T-helper 2 cell treated with Interferon-gamma antibody and Interleukin-4, amounts not matched to agents 5 μg/mL and 100 μg/mL, for 36 hours (primary cell): ENCODE results near the gene HOXC5.

Experiments
- DNase-seq: peaks from one replicate; pipeline ENCODE4 v3.0.0; 2021; ENCODE audit warnings: low spot score
- H3K27ac Mint-ChIP-seq: one replicate; pipeline ENCODE4 v1.8.0; 2021; ENCODE audit warnings: mild to moderate bottlenecking, mixed read lengths
- H3K27me3 Mint-ChIP-seq: one replicate; pipeline ENCODE4 v1.8.0; 2021; ENCODE audit warnings: low read depth, mixed read lengths
- H3K36me3 Mint-ChIP-seq: one replicate; pipeline ENCODE4 v1.8.0; 2021; ENCODE audit warnings: low read depth, mixed read lengths
- H3K4me1 Mint-ChIP-seq: one replicate; pipeline ENCODE4 v1.8.0; 2021; ENCODE audit warnings: low read depth, mixed read lengths
- H3K4me3 Mint-ChIP-seq: one replicate; pipeline ENCODE4 v1.8.0; 2022; ENCODE audit warnings: mild to moderate bottlenecking, moderate library complexity, mixed read lengths
- H3K9me3 Mint-ChIP-seq: one replicate; pipeline ENCODE4 v1.8.0; 2021; ENCODE audit warnings: mixed read lengths

The HOXC5 gene

GRCh38 chr12:54008260-54008552 is 24.6 kb upstream of the HOXC5 start:
- Mint-ChIP-seq H3K36me3 (no peaks in the 10 kb centered on the region), H3K4me3 (no peak overlapping the region), H3K4me1 (peaks cover 13% of the 10 kb centered on the region), H3K27ac (no peak overlapping the region), H3K9me3 (no peaks in the 10 kb centered on the region), H3K27me3 (peaks cover 96% of the 10 kb centered on the region)
- no peak for DNase-seq

GRCh38 chr12:54009171-54010052 is 23.4 kb upstream of the HOXC5 start:
- no peaks in the 10 kb centered on the region for H3K36me3 Mint-ChIP-seq
- H3K4me1 Mint-ChIP-seq: peaks cover 13% of the 10 kb centered on the region
- DNase-seq: no peak
- H3K9me3 Mint-ChIP-seq: no peaks in the 10 kb centered on the region
- no peak overlapping the region for H3K27ac Mint-ChIP-seq
- H3K27me3 Mint-ChIP-seq: peaks cover 96% of the 10 kb centered on the region
- H3K4me3 Mint-ChIP-seq: peak overlapping the region; percentile 8

- H3K4me3 Mint-ChIP-seq: no peak overlapping the region
Observed at GRCh38 chr12:54010053-54010971, 22.5 kb upstream of the HOXC5 start.

GRCh38 chr12:54010972-54011664 is 21.7 kb upstream of the HOXC5 start:
- Mint-ChIP-seq H3K27me3 (peaks cover 96% of the 10 kb centered on the region), H3K27ac (no peak overlapping the region), H3K4me1 (peaks cover 7% of the 10 kb centered on the region), H3K9me3 (no peaks in the 10 kb centered on the region), H3K36me3 (no peaks in the 10 kb centered on the region), H3K4me3 (no peak overlapping the region)
- DNase-seq: no peak

More at GRCh38 chr12:54010053-54010971, 22.5 kb upstream of the HOXC5 start:
- Mint-ChIP-seq H3K27me3 (peaks cover 96% of the 10 kb centered on the region), H3K4me1 (peaks cover 12% of the 10 kb centered on the region), H3K36me3 (no peaks in the 10 kb centered on the region), H3K9me3 (no peaks in the 10 kb centered on the region), H3K27ac (no peak overlapping the region)
- no peak for DNase-seq

GRCh38 chr12:54011665-54012532 is 21.0 kb upstream of the HOXC5 start:
- peaks cover 96% of the 10 kb centered on the region for H3K27me3 Mint-ChIP-seq
- peaks cover 4% of the 10 kb centered on the region for H3K4me1 Mint-ChIP-seq
- H3K27ac Mint-ChIP-seq: no peak overlapping the region
- H3K9me3 Mint-ChIP-seq: no peaks in the 10 kb centered on the region
- H3K4me3 Mint-ChIP-seq: no peak overlapping the region
- no peaks in the 10 kb centered on the region for H3K36me3 Mint-ChIP-seq
- DNase-seq: no peak

- Mint-ChIP-seq H3K27ac (no peak overlapping the region), H3K36me3 (no peaks in the 10 kb centered on the region), H3K4me3 (no peak overlapping the region), H3K4me1 (peaks cover 9% of the 10 kb centered on the region), H3K9me3 (no peaks in the 10 kb centered on the region), H3K27me3 (peaks cover 95% of the 10 kb centered on the region)
- DNase-seq: no peak
Observed at GRCh38 chr12:54012631-54013409, 20.0 kb upstream of the HOXC5 start.

GRCh38 chr12:54014377-54015017 is 18.4 kb upstream of the HOXC5 start:
- Mint-ChIP-seq H3K36me3 (no peaks in the 10 kb centered on the region), H3K9me3 (no peaks in the 10 kb centered on the region), H3K27me3 (peaks cover 85% of the 10 kb centered on the region), H3K4me1 (peaks cover 10% of the 10 kb centered on the region), H3K4me3 (peak overlapping the region; percentile 29), H3K27ac (no peak overlapping the region)
- DNase-seq: no peak

GRCh38 chr12:54015018-54015931 is 17.6 kb upstream of the HOXC5 start:
- peaks cover 85% of the 10 kb centered on the region for H3K27me3 Mint-ChIP-seq
- peaks cover 10% of the 10 kb centered on the region for H3K4me1 Mint-ChIP-seq
- H3K4me3 Mint-ChIP-seq: peak overlapping the region; percentile 29
- no peak for DNase-seq
- no peak overlapping the region for H3K27ac Mint-ChIP-seq
- no peaks in the 10 kb centered on the region for H3K9me3 Mint-ChIP-seq
- no peaks in the 10 kb centered on the region for H3K36me3 Mint-ChIP-seq

- H3K4me1 Mint-ChIP-seq: peaks cover 10% of the 10 kb centered on the region
- H3K27ac Mint-ChIP-seq: no peak overlapping the region
- no peaks in the 10 kb centered on the region for H3K36me3 Mint-ChIP-seq
- peaks cover 85% of the 10 kb centered on the region for H3K27me3 Mint-ChIP-seq
- DNase-seq: no peak
- no peak overlapping the region for H3K4me3 Mint-ChIP-seq
- H3K9me3 Mint-ChIP-seq: no peaks in the 10 kb centered on the region
Observed at GRCh38 chr12:54016051-54016450, 16.8 kb upstream of the HOXC5 start.

- Mint-ChIP-seq H3K27me3 (peaks cover 85% of the 10 kb centered on the region), H3K27ac (no peak overlapping the region)
Observed at GRCh38 chr12:54016478-54016964, 16.3 kb upstream of the HOXC5 start.

GRCh38 chr12:54017027-54017788 is 15.6 kb upstream of the HOXC5 start:
- peaks cover 8% of the 10 kb centered on the region for H3K4me1 Mint-ChIP-seq
- H3K27ac Mint-ChIP-seq: no peak overlapping the region
- no peaks in the 10 kb centered on the region for H3K36me3 Mint-ChIP-seq
- peak overlapping the region; percentile 87 for H3K4me3 Mint-ChIP-seq
- H3K27me3 Mint-ChIP-seq: peaks cover 85% of the 10 kb centered on the region
- no peak for DNase-seq
- no peaks in the 10 kb centered on the region for H3K9me3 Mint-ChIP-seq

More at GRCh38 chr12:54016478-54016964, 16.3 kb upstream of the HOXC5 start:
- Mint-ChIP-seq H3K9me3 (no peaks in the 10 kb centered on the region), H3K36me3 (no peaks in the 10 kb centered on the region), H3K4me3 (no peak overlapping the region), H3K4me1 (peaks cover 8% of the 10 kb centered on the region)
- DNase-seq: no peak
